Measurements from ENCODE around the gene HCRTR2.

DNA sequence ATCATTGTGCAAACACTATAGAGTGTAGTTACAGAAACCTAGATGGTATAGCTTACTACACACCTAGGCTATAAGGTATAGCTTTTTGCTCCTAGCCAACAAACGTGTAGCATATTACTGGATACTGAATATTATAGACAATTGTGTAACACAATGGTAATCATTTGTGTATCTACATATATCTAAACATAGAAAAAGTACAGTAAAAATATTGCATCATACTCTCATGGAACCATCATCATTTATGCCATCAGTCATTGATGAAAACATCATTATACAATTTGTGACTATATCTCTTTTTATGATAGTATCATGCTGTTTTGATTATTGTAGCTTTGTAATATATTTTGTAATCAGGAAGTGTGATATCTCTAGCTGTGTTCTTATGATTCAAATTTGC is 21.0 kb upstream of the HCRTR2 start:
- TF ChIP-seq, protein P1, sequence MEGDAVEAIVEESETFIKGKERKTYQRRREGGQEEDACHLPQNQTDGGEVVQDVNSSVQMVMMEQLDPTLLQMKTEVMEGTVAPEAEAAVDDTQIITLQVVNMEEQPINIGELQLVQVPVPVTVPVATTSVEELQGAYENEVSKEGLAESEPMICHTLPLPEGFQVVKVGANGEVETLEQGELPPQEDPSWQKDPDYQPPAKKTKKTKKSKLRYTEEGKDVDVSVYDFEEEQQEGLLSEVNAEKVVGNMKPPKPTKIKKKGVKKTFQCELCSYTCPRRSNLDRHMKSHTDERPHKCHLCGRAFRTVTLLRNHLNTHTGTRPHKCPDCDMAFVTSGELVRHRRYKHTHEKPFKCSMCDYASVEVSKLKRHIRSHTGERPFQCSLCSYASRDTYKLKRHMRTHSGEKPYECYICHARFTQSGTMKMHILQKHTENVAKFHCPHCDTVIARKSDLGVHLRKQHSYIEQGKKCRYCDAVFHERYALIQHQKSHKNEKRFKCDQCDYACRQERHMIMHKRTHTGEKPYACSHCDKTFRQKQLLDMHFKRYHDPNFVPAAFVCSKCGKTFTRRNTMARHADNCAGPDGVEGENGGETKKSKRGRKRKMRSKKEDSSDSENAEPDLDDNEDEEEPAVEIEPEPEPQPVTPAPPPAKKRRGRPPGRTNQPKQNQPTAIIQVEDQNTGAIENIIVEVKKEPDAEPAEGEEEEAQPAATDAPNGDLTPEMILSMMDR (IDR thresholded peaks at IDR 0.05), result no peak
- TF ChIP-seq POLR2A (IDR thresholded peaks at IDR 0.05), result no peak
